Gastroesophageal sphincter (tissue), 4 donors: ENCODE measurements around the gene PDGFA. TPM values are rescaled to one million over a fixed set of nuclear protein-coding genes. Genes with fewer than 3 reads are reported as not detected.

ENCODE experiments used
- ATAC-seq: fragments of 150-250 bp; one replicate; pipeline ENCODE4 v1.9.1; 2016; ENCODE audit warnings: mild to moderate bottlenecking, moderate library complexity
- H3K27ac ChIP-seq, 4 donors: fragments of 200-600 bp; sonication (generic) in 3 of 4; 1 replicate in 3 of 4; 2 replicates in 1 of 4; pipeline ENCODE4 v1.5.1; 2016 to 2019
- H3K27me3 ChIP-seq: fragments of 200-600 bp; sonication (generic); one replicate; pipeline ENCODE4 v1.5.1; 2019
- H3K36me3 ChIP-seq, 2 donors: fragments of 200-600 bp; sonication (generic); one replicate each; pipeline ENCODE4 v1.5.1; 2019; ENCODE audit warnings: control low read depth in 1 of 2
- H3K4me1 ChIP-seq, 3 donors: fragments of 200-600 bp; sonication (generic); 1 replicate in 2 of 3; 2 replicates in 1 of 3; pipeline ENCODE4 v1.5.1; 2016 to 2019; ENCODE audit warnings: control low read depth in 2 of 3
- H3K4me3 ChIP-seq, 2 donors: fragments of 200-600 bp; sonication (generic); one replicate each; pipeline ENCODE4 v1.5.1; 2019; ENCODE audit warnings: mild to moderate bottlenecking in 1 of 2, moderate library complexity in 1 of 2
- H3K9me3 ChIP-seq, 3 donors: fragments of 200-600 bp; sonication (generic); one replicate each; pipeline ENCODE4 v1.5.1; 2017 to 2019; ENCODE audit warnings: control low read depth in 2 of 3
- EP300 ChIP-seq: sonication (generic); formaldehyde crosslinking; IDR thresholded peaks from one replicate; pipeline ENCODE4 v1.6.1; 2017; ENCODE audit warnings: antibody characterized with exemption, mild to moderate bottlenecking
- POLR2A ChIP-seq, 2 donors: fragments of 450-650 bp; IDR thresholded peaks; one replicate each; pipeline ENCODE4 v1.6.1; 2017; ENCODE audit warnings: antibody characterized with exemption in 2 of 2, mild to moderate bottlenecking in 2 of 2, moderate library complexity in 1 of 2
- POLR2AphosphoS5 ChIP-seq: sonication (generic); formaldehyde crosslinking; IDR thresholded peaks from one replicate; pipeline ENCODE4 v1.6.1; 2017; ENCODE audit warnings: antibody characterized with exemption
- WGBS, 2 donors: methylation state at CpG; one replicate each; pipeline ENCODE4 v1.1.5; 2018; ENCODE audit warnings: low coverage in 1 of 2; 5-methylcytosine and 5-hydroxymethylcytosine counted together
- total RNA-seq, 4 donors: library from RNA; depleted of rRNA; stranded (reverse); fragments of >200 nt; gene quantifications; one replicate each; pipeline ENCODE4 v1.1.0, GENCODE V29; 2016
- TF ChIP-seq, protein P1 (sequence below), 4 experiments: fragments of 200-600 bp in 2 of 4; fragments of 450-650 bp in 2 of 4; sonication (generic) in 1 of 4; IDR thresholded peaks; one replicate each; pipeline ENCODE4 v1.5.1; 2017 to 2019; ENCODE audit warnings: antibody characterized with exemption in 4 of 4, mild to moderate bottlenecking in 2 of 4, moderate library complexity in 2 of 4

The PDGFA gene
- total RNA-seq, 4 donors from 2014 or later = 66.0 to 162 (median 120) TPM

DNA sequence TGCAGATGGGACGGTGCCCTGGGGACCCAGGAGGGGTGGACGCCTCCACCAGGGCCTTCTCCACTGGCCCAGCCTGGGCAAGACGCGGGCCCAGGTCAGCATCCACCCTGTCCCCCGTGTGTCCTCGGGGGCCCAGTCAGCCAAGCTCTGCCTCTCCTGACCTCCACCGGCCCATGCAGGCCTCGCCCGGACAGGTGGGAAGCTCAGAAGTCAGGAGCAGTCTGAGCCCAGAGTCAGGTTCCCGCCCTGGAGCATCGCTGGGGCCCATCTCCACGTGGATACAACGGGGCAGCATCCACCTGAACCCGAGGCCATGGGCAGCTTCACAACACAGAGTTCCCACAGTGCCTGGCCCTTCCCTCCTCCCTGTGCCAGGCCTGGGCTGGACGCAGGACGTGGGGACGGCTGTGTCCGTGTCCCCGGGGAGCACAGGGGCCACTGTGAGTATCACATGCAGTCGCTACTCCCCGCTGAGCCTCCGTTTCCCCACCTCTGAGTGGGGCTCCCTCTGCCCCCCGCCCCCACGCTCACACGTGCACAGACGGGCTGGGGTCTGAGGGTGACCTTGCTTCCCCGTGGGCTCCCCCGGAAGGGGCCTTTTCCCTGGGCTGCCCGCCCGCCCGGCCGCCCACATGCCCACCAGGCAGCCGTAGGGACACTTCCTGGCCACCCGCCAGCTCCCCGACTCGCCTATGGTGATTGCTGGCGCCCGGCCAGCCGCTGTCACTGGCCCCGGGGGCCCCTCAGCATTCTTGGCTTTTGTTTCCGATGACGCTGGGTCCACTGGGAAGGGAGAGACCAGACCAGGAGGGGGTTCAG, 64.3 kb downstream of the PDGFA start:
- H3K27me3 ChIP-seq = peaks cover 48% of the 10 kb centered on the region
- no peak for ATAC-seq
- peak overlapping the region in 1 of 4 donors; percentile 2 for H3K27ac ChIP-seq

DNA sequence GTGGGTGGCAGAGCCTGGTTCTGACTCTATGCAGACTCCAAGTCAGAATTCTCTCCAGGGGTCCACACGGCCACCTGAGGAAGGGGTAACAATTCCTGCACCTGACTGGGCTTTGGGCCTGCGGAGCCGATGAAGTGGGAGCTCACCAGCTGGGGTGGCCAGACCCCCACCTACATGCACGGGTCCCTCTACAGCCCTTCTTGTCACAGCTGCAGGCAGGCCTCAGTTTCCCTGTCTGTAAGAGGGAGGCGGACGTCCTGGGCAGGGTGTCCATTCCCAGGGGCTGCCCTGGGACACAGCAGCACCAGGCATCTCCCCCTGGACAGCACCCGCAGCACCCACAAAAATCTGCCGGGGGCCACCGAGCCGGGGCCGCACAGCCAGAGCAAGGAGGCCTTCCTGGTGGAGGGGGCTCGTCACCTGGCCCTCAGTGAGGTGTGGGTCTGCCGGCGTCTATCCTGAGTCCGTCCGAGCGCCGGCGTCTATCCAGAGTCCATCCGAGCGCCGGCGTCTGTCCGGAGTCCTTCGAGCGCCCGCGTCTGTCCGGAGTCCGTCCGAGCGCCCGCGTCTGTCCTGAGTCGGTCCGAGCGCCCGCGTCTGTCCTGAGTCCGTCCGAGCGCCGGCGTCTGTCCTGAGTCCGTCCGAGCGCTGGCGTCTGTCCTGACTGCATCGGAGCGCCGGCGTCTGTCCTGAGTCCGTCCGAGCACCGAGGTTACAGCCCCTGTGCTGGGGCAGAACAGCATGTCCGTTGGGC, 65.1 kb downstream of the PDGFA start:
- WGBS, 2 donors = 92% methylated on average over 22 of the region's 56 CpGs; no CpG with 5 or more reads in 1 of the 2 donors
- Histone ChIP-seq H3K4me1 (peaks cover 0 to 28% (median 15%) of the 10 kb centered on the region in 3 donors), H3K36me3 (no peaks in the 10 kb centered on the region), H3K27ac (no peak overlapping the region), H3K9me3 (no peaks in the 10 kb centered on the region), H3K4me3 (no peak overlapping the region), H3K27me3 (peaks cover 48% of the 10 kb centered on the region)
- TF ChIP-seq POLR2A (IDR thresholded peaks at IDR 0.05) (no peak), POLR2AphosphoS5 (no peak), EP300 (no peak)
- TF ChIP-seq, protein P1, sequence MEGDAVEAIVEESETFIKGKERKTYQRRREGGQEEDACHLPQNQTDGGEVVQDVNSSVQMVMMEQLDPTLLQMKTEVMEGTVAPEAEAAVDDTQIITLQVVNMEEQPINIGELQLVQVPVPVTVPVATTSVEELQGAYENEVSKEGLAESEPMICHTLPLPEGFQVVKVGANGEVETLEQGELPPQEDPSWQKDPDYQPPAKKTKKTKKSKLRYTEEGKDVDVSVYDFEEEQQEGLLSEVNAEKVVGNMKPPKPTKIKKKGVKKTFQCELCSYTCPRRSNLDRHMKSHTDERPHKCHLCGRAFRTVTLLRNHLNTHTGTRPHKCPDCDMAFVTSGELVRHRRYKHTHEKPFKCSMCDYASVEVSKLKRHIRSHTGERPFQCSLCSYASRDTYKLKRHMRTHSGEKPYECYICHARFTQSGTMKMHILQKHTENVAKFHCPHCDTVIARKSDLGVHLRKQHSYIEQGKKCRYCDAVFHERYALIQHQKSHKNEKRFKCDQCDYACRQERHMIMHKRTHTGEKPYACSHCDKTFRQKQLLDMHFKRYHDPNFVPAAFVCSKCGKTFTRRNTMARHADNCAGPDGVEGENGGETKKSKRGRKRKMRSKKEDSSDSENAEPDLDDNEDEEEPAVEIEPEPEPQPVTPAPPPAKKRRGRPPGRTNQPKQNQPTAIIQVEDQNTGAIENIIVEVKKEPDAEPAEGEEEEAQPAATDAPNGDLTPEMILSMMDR (IDR thresholded peaks at IDR 0.05) = no peak
- ATAC-seq = no peak

More for the DNA sequence above, 64.3 kb downstream of the PDGFA start:
- Histone ChIP-seq H3K9me3 (no peaks in the 10 kb centered on the region), H3K4me1 (peaks cover 0 to 34% (median 15%) of the 10 kb centered on the region in 3 donors), H3K4me3 (no peak overlapping the region), H3K36me3 (no peaks in the 10 kb centered on the region)
- TF ChIP-seq POLR2AphosphoS5 (no peak), EP300 (no peak), POLR2A (IDR thresholded peaks at IDR 0.05) (no peak)
- TF ChIP-seq, protein P1 (IDR thresholded peaks at IDR 0.05) = no peak
- 36 to 50% methylated on average over 2 to 7 of the region's 42 CpGs for WGBS, 2 donors

DNA sequence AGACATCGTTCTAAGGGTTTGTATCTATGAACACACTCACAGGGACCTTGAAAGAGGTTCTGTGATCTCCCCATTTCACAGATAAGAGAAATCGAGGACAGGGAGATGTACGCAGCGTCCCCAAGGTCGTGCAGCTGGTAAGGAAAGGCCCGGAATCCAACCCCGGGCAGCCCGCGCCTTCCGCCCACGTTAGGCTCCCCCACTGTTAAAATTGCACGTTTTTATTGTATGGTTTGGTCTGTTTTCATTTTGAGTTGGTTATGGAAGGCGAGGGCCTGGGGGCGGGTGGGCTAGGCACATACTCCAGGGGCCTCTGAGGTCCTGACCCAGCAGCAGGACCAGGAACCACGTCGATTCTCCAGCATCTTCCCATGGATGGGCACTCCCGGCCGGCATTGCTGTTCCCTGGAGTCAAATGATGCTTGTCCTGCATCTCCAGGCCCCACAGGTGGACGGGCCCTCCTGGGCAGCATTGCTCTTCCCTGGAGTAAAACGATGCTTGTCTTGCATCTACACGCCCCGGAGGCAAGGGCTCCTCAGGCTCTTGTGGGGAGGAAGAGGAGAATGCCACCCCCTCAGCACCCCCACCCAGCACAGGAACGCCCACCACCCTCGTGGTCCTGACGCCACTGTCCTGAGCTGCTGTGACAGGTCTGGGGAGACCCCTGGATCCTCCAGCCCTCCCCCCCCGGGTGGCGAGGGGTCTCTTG, 65.9 kb downstream of the PDGFA start:
- Histone ChIP-seq H3K27ac (no peak overlapping the region), H3K36me3 (no peaks in the 10 kb centered on the region), H3K9me3 (no peaks in the 10 kb centered on the region), H3K4me3 (no peak overlapping the region), H3K27me3 (peaks cover 48% of the 10 kb centered on the region), H3K4me1 (peaks cover 0 to 28% (median 15%) of the 10 kb centered on the region in 3 donors)
- WGBS, 2 donors = 73 to 94% methylated on average over 3 to 8 of the region's 27 CpGs
- no peak for ATAC-seq
- TF ChIP-seq POLR2AphosphoS5 = no peak
- TF ChIP-seq EP300 = no peak
- TF ChIP-seq, protein P1 (IDR thresholded peaks at IDR 0.05) = no peak
- no peak for TF ChIP-seq POLR2A (IDR thresholded peaks at IDR 0.05)

DNA sequence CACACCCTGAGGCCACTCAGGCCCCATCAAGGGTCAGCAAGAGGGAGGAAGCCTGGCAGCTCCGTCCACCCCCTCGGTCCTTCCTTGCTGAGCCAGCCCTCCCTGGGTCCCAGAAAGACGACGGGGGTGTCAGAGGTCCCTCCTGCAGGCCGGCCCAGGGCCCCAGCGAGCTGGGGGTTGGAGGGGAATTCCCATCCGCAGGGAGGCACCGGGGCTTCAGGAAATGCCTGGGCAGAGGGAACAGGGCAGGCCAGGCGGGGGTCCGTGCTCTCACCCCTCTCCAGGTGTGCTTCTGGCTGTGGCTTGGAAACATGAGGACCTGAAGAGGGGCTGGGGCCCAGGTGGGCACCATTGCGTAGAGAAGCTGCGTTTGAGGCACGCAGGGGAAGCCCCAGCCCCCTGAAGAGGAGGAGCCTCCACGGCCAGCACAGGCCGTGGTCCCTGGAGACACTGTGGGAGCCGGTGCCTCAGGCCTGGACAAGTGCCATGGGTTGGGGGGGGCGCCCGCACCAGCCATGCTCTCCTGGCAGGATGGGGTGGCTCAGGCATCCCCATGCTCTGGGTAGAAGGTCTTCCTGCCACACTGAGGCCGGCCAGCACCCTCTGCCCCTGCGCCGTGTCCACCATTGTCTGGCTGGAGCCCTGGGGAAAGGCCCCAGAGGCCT, 66.7 kb downstream of the PDGFA start:
- H3K9me3 ChIP-seq = no peaks in the 10 kb centered on the region
- H3K27me3 ChIP-seq = peaks cover 48% of the 10 kb centered on the region
- H3K4me1 ChIP-seq = peaks cover 0 to 28% (median 15%) of the 10 kb centered on the region in 3 donors
- no peak for ATAC-seq
- H3K36me3 ChIP-seq = no peaks in the 10 kb centered on the region
- WGBS, 2 donors = 100% methylated on average over 1 of the region's 21 CpGs; no CpG with 5 or more reads in 1 of the 2 donors
- no peak for TF ChIP-seq POLR2A (IDR thresholded peaks at IDR 0.05)
- TF ChIP-seq POLR2AphosphoS5 = no peak
- TF ChIP-seq, protein P1 (IDR thresholded peaks at IDR 0.05) = no peak
- TF ChIP-seq EP300 = no peak
- no peak overlapping the region for H3K4me3 ChIP-seq
- H3K27ac ChIP-seq = peak overlapping the region in 1 of 4 donors; percentile 22
